Panc1 (cell line): ENCODE data around the gene KMO. TPM values are rescaled to one million over a fixed set of nuclear protein-coding genes. Genes with fewer than 3 reads are reported as not detected.

Experiments
- ATAC-seq: fragments of 200-7000 bp; cut with Tn5 transposase; 2 replicates; pipeline ENCODE4 v1.9.1; 2020; ENCODE audit warnings: mild to moderate bottlenecking, moderate library complexity
- BruUV-seq: library from RNA; stranded (reverse); fragments of 400-500 nt; replicated peaks from 2 replicates; lab custom pipeline; 2021; lab: Mats Ljungman, UMichigan
- CTCF ChIA-PET: fragments of 300-600 bp; sonication (Branson Sonifier 250); formaldehyde crosslinking; loops from one replicate; lab custom pipeline; 2022; ENCODE audit warnings: antibody characterized with exemption; lab: Charles Lee
- POLR2A ChIA-PET: fragments of 300-600 bp; sonication (Branson Sonifier 250); formaldehyde crosslinking; loops from one replicate; lab custom pipeline; 2022; ENCODE audit warnings: antibody characterized with exemption; lab: Charles Lee
- DNase-seq: peaks from one replicate; pipeline ENCODE4 v3.0.0-alpha.2; 2010; ENCODE audit warnings: low read depth, low spot score
- H3K27ac ChIP-seq: 2 replicates; pipeline ENCODE4 v1.5.1; 2011; ENCODE audit warnings: mild to moderate bottlenecking, low read length, inconsistent platforms
- H3K27me3 ChIP-seq: fragments of 200-500 bp; sonication (Bioruptor generic); 2 replicates; pipeline ENCODE4 v1.6.0; 2014; ENCODE audit warnings: low read length, inconsistent platforms; ENCODE audit not compliant: control insufficient read depth, insufficient read depth
- H3K36me3 ChIP-seq: fragments of 200-500 bp; sonication (Bioruptor generic); 2 replicates; pipeline ENCODE4 v1.5.1; 2014; ENCODE audit warnings: inconsistent platforms, mild to moderate bottlenecking, low read length, moderate library complexity; ENCODE audit not compliant: control insufficient read depth, insufficient read depth
- H3K4me1 ChIP-seq: 2 replicates; pipeline ENCODE4 v1.5.1; 2011; ENCODE audit warnings: inconsistent platforms, mild to moderate bottlenecking, low read length, moderate library complexity; ENCODE audit not compliant: control insufficient read depth, insufficient read depth
- H3K4me3 ChIP-seq, 2 experiments: 2 replicates each; pipeline ENCODE4 v1.5.1; 2011 to 2012; ENCODE audit warnings: low read depth in 2 of 2, low read length in 2 of 2, mild to moderate bottlenecking in 2 of 2, inconsistent platforms in 1 of 2, moderate library complexity in 1 of 2
- H3K9me3 ChIP-seq: fragments of 200-500 bp; sonication (Bioruptor generic); 2 replicates; pipeline ENCODE4 v1.5.1; 2014; ENCODE audit warnings: low read depth, mild to moderate bottlenecking, inconsistent platforms, low read length, moderate library complexity; ENCODE audit not compliant: control insufficient read depth, insufficient read depth
- CTCF ChIP-seq: fragments of 450-650 bp; IDR thresholded peaks from 2 replicates; pipeline ENCODE4 v1.5.1; 2017; ENCODE audit warnings: mild to moderate bottlenecking
- POLR2AphosphoS5 ChIP-seq: IDR thresholded peaks from 2 replicates; pipeline ENCODE4 v1.6.1; 2012; ENCODE audit warnings: mild to moderate bottlenecking, low read depth, low read length, moderate library complexity
- REST ChIP-seq, 2 experiments: IDR thresholded peaks; 2 replicates each; pipeline ENCODE4 v1.6.1; 2011 to 2012; ENCODE audit warnings: low read depth in 2 of 2, control low read depth in 1 of 2, low read length in 1 of 2, mild to moderate bottlenecking in 1 of 2, moderate library complexity in 1 of 2; ENCODE audit not compliant: insufficient read depth in 1 of 2
- SIN3A ChIP-seq: IDR thresholded peaks from 2 replicates; pipeline ENCODE4 v1.6.1; 2012; ENCODE audit warnings: low read depth, mild to moderate bottlenecking, low read length, moderate library complexity, borderline replicate concordance; ENCODE audit not compliant: insufficient read depth
- TCF7L2 ChIP-seq: IDR thresholded peaks from 2 replicates; pipeline ENCODE4 v1.6.1; 2011; ENCODE audit warnings: mild to moderate bottlenecking, low read depth, low read length, inconsistent platforms
- in situ Hi-C: cut with HindIII; loops from 2 replicates; pipeline ENCODE4 v1.10.0; 2016; ENCODE audit warnings: low sequenced_read_pairs, low pct_unique_long_range_greater_than_20kb
- intact Hi-C: fragments of 100-400 bp; cut with micrococcal nuclease; formaldehyde crosslinking; loops from one replicate; pipeline ENCODE4 v1.10.0; 2022; ENCODE audit not compliant: unreplicated experiment
- total RNA-seq: library from RNA; stranded (reverse); gene quantifications from one replicate; pipeline ENCODE4 v1.2.1, GENCODE V29; 2021; ENCODE audit not compliant: unreplicated experiment

KMO gene
- total RNA-seq, 1 experiment from 2014 or later, result 1.8 TPM

- no peak for ATAC-seq
- TF ChIP-seq TCF7L2 (no peak), CTCF (peak; percentile 77)
- CTCF ChIA-PET, result interaction anchor here (0.6 to 0.8 kb wide), 2 partner anchors 18 to 85 kb away, joined by 3 read pairs; partner anchors contain the start of gene FH
- H3K4me3 ChIP-seq, result no peak overlapping the region
- no peaks in the 10 kb centered on the region for H3K36me3 ChIP-seq
- intact Hi-C loops, result no loop called here
- no peaks in the 10 kb centered on the region for H3K27me3 ChIP-seq
- in situ Hi-C loops, result no loop called here
- peak overlapping the region; percentile 95 for H3K27ac ChIP-seq
- peaks cover 54% of the 10 kb centered on the region for H3K4me1 ChIP-seq
- no peaks in the 10 kb centered on the region for H3K9me3 ChIP-seq
- DNase-seq, result no peak
- POLR2A ChIA-PET, result no interaction called here
- no TSS peak for BruUV-seq
These were observed 73.1 kb downstream of the KMO start for GRCh38 chr1:241605146-241605805.

GRCh38 chr1:241606544-241606943, 74.4 kb downstream of the KMO start:
- Histone ChIP-seq H3K36me3 (no peaks in the 10 kb centered on the region), H3K27ac (peak overlapping the region; percentile 93), H3K27me3 (no peaks in the 10 kb centered on the region), H3K9me3 (no peaks in the 10 kb centered on the region), H3K4me1 (peaks cover 61% of the 10 kb centered on the region), H3K4me3 (no peak overlapping the region)
- in situ Hi-C loops, result no loop called here
- no TSS peak for BruUV-seq
- ChIA-PET POLR2A (no interaction called here), CTCF (no interaction called here)
- DNase-seq (no peak), ATAC-seq (peak; percentile 67)
- TF ChIP-seq TCF7L2, result 0 out of 2 replicates have a peak, but pooled peaks have one; percentile 30
- TF ChIP-seq POLR2AphosphoS5, result peak; percentile 47; the same call in 1 of the 2 replicates
- TF ChIP-seq REST (IDR thresholded peaks at IDR 0.05; ENCODE audit: insufficient read depth in 1 of 2, low read depth in 2 of 2, low read length in 1 of 2), result no peak
- intact Hi-C loops, result no loop called here

GRCh38 chr1:241607497-241607896, 75.3 kb downstream of the KMO start:
- BruUV-seq, result no TSS peak
- in situ Hi-C loops (no loop called here), intact Hi-C loops (no loop called here)
- no peaks in the 10 kb centered on the region for H3K27me3 ChIP-seq
- ChIA-PET POLR2A (no interaction called here), CTCF (no interaction called here)
- H3K27ac ChIP-seq, result peak overlapping the region; percentile 93
- TF ChIP-seq POLR2AphosphoS5 (no peak), CTCF (no peak), SIN3A (no peak), REST (IDR thresholded peaks at IDR 0.05; ENCODE audit: insufficient read depth in 1 of 2, low read depth in 2 of 2, low read length in 1 of 2) (no peak), TCF7L2 (no peak)
- ATAC-seq (no peak), DNase-seq (no peak)
- no peaks in the 10 kb centered on the region for H3K36me3 ChIP-seq
- H3K9me3 ChIP-seq, result no peaks in the 10 kb centered on the region
- peaks cover 64% of the 10 kb centered on the region for H3K4me1 ChIP-seq
- H3K4me3 ChIP-seq, result no peak overlapping the region
